HepG2 (cell line): ENCODE measurements around the gene MARCHF2. TPM values are rescaled to one million over a fixed set of nuclear protein-coding genes. Genes with fewer than 3 reads are reported as not detected.

Source experiments
- BRF2 ChIP-seq: sonication (generic); formaldehyde crosslinking; IDR thresholded peaks from 2 replicates; pipeline ENCODE4 v1.8.1; 2022; ENCODE audit warnings: mild to moderate bottlenecking, missing genetic modification reagents
- CHD2 ChIP-seq: IDR thresholded peaks from 2 replicates; pipeline ENCODE4 v1.6.1; 2011; ENCODE audit warnings: low read depth, low read length, improper control_type of control experiment
- ELF1 ChIP-seq: sonication (generic); formaldehyde crosslinking; IDR thresholded peaks from 2 replicates; pipeline ENCODE4 v1.4.0; 2020; ENCODE audit warnings: missing genetic modification reagents
- GMEB1 ChIP-seq: sonication (generic); formaldehyde crosslinking; IDR thresholded peaks from 2 replicates; pipeline ENCODE4 v1.5.1; 2020; ENCODE audit warnings: missing genetic modification reagents, mild to moderate bottlenecking, borderline replicate concordance
- HMG20B ChIP-seq: conservative IDR thresholded peaks from 2 replicates; pipeline ENCODE4 v1.6.1; 2016; ENCODE audit warnings: missing genetic modification reagents, missing compliant biosample characterization
- HNF4G ChIP-seq, 2 experiments: sonication (generic) in 1 of 2; formaldehyde crosslinking in 1 of 2; IDR thresholded peaks; 2 replicates each; pipeline versions ENCODE4 v1.4.0 to v1.6.1; 2011 to 2020; ENCODE audit warnings: borderline replicate concordance in 2 of 2, low read depth in 2 of 2, mild to moderate bottlenecking in 2 of 2, low read length in 1 of 2, missing genetic modification reagents in 1 of 2, moderate library complexity in 1 of 2
- HOXD1 ChIP-seq: sonication (generic); formaldehyde crosslinking; IDR thresholded peaks from 2 replicates; pipeline ENCODE4 v1.5.0; 2020; ENCODE audit warnings: missing genetic modification reagents
- MED1 ChIP-seq: sonication (generic); formaldehyde crosslinking; IDR thresholded peaks from 2 replicates; pipeline ENCODE4 v1.4.0; 2020; ENCODE audit warnings: missing genetic modification reagents
- MYPOP ChIP-seq: sonication (generic); formaldehyde crosslinking; IDR thresholded peaks from 2 replicates; pipeline ENCODE4 v1.8.1; 2023; ENCODE audit warnings: mild to moderate bottlenecking, moderate library complexity, missing genetic modification reagents
- NFAT5 ChIP-seq: sonication (generic); formaldehyde crosslinking; IDR thresholded peaks from 2 replicates; pipeline ENCODE4 v1.4.0; 2020; ENCODE audit warnings: missing genetic modification reagents
- NR1H2 ChIP-seq: sonication (generic); formaldehyde crosslinking; IDR thresholded peaks from 2 replicates; pipeline ENCODE4 v1.8.1; 2022; ENCODE audit warnings: low read depth, missing genetic modification reagents, borderline replicate concordance
- SAFB2 ChIP-seq: sonication (generic); formaldehyde crosslinking; IDR thresholded peaks from 2 replicates; pipeline ENCODE4 v1.5.1; 2020; ENCODE audit warnings: missing genetic modification reagents, low read depth, mild to moderate bottlenecking, borderline replicate concordance
- ZBTB14 ChIP-seq: sonication (generic); formaldehyde crosslinking; IDR thresholded peaks from 2 replicates; pipeline ENCODE4 v1.4.0; 2020; ENCODE audit warnings: missing genetic modification reagents
- ZNF263 ChIP-seq: sonication (generic); formaldehyde crosslinking; IDR thresholded peaks from 2 replicates; pipeline ENCODE4 v1.4.0; 2020; ENCODE audit warnings: missing genetic modification reagents
- ZNF569 ChIP-seq: sonication (generic); formaldehyde crosslinking; IDR thresholded peaks from 2 replicates; pipeline ENCODE4 v1.5.0; 2020; ENCODE audit warnings: mild to moderate bottlenecking, missing genetic modification reagents, moderate library complexity, borderline replicate concordance
- polyA plus RNA-seq, 8 experiments: library from polyadenylated mRNA; depleted of rRNA in 3 of 8; stranded (reverse) in 7 of 8; unstranded in 1 of 8; fragments of >200 nt; fragmentation: Illumina TruSeq in 4 of 8; extraction: Trizol in 4 of 8; gene quantifications; 2 replicates each; pipeline versions ENCODE4 v1.2.1 to v1.2.3, GENCODE V29; 2011 to 2016; ENCODE audit warnings: low read depth in 4 of 8, missing spikeins in 1 of 8, mixed read lengths in 1 of 8; ENCODE audit not compliant: insufficient read depth in 1 of 8
- total RNA-seq, 5 experiments: library from RNA; depleted of rRNA; stranded (reverse); fragments of >200 nt; fragmentation: Illumina TruSeq; extraction: Trizol; gene quantifications; 2 replicates each; pipeline ENCODE4 v1.2.3, GENCODE V29; 2016; ENCODE audit warnings: low read depth in 1 of 5

Gene MARCHF2
- total and polyA plus RNA-seq, 2 of the 13 experiments (the other 11 are each of a cell fraction or from before 2014, with no cell fraction given) = 12.7 to 13.0 TPM

GRCh38 chr19:8444677-8445487 lies 31.8 kb downstream of the MARCHF2 start, which contains the start of gene HNRNPM (continued):
- no peak for TF ChIP-seq BRF2
- peak; percentile 41; the same call in 1 of the 2 replicates for TF ChIP-seq ZNF263 (CRISPR knock-in tag)
- TF ChIP-seq ELF1 = peak; percentile 10; the same call in 1 of the 2 replicates
- peak; percentile 76 for TF ChIP-seq NFAT5 (CRISPR knock-in tag)
- TF ChIP-seq HOXD1 = 0 out of 2 replicates have a peak, but pooled peaks have one; percentile 55
- no peak for TF ChIP-seq SAFB2 (CRISPR knock-in tag)
- TF ChIP-seq CHD2 = peak; percentile 87
- TF ChIP-seq NR1H2 (CRISPR knock-in tag) = peak; percentile 31; the same call in 1 of the 2 replicates
- TF ChIP-seq ZBTB14 (CRISPR knock-in tag) = peak; percentile 18
- TF ChIP-seq MYPOP (CRISPR knock-in tag) = peak; percentile 61
- peak; percentile 80 for TF ChIP-seq GMEB1
- no peak for TF ChIP-seq HNF4G (IDR thresholded peaks at IDR 0.05; ENCODE audit: borderline replicate concordance, low read depth, low read length)
- 0 out of 2 replicates have a peak, but pooled peaks have one; percentile 7 for TF ChIP-seq HNF4G (CRISPR knock-in tag; IDR thresholded peaks at IDR 0.05; ENCODE audit: borderline replicate concordance, low read depth)
- no peak for TF ChIP-seq HMG20B (CRISPR knock-in tag)
- TF ChIP-seq ZNF569 (CRISPR knock-in tag) = 0 out of 2 replicates have a peak, but pooled peaks have one; percentile 69
- TF ChIP-seq MED1 = peak; percentile 47
